ENCODE data around the gene EPAS1. TPM values are rescaled to one million over a fixed set of nuclear protein-coding genes. Genes with fewer than 3 reads are reported as not detected.
A peak's percentile ranks its signal among the peaks of the same experiment; 100 is the strongest.

The EPAS1 gene
- total and polyA plus RNA-seq, 2 of the 13 experiments (the other 11 are each of a cell fraction or from before 2014, with no cell fraction given), result 47.1 to 182 TPM

- TF ChIP-seq CTCF (CRISPR knock-in tag; IDR thresholded peaks at IDR 0.05), result peak; percentile 57
- no peak for TF ChIP-seq HNRNPL (IDR thresholded peaks at IDR 0.05; ENCODE audit: low read depth, low read length)
- TF ChIP-seq ZNF598 (CRISPR knock-in tag; IDR thresholded peaks at IDR 0.05; ENCODE audit: borderline replicate concordance), result peak; percentile 72; the same call in 1 of the 2 replicates
- TF ChIP-seq KLF13 (CRISPR knock-in tag; IDR thresholded peaks at IDR 0.05), result 0 out of 2 replicates have a peak, but pooled peaks have one; percentile 48
- TF ChIP-seq ZBTB4 (CRISPR knock-in tag; IDR thresholded peaks at IDR 0.05; ENCODE audit: borderline replicate concordance), result peak; percentile 90
- 0 out of 2 replicates have a peak, but pooled peaks have one; percentile 16 for TF ChIP-seq ZNF230 (CRISPR knock-in tag; IDR thresholded peaks at IDR 0.05)
- no peak for TF ChIP-seq KLF9 (CRISPR knock-in tag; IDR thresholded peaks at IDR 0.05; ENCODE audit: low read depth)
- peak; percentile 57; the same call in 1 of the 2 replicates for TF ChIP-seq RAD21 (CRISPR knock-in tag; IDR thresholded peaks at IDR 0.05)
- TF ChIP-seq ZNF33B (CRISPR knock-in tag; IDR thresholded peaks at IDR 0.05), result 0 out of 2 replicates have a peak, but pooled peaks have one; percentile 20
- TF ChIP-seq DNMT1 (CRISPR knock-in tag; IDR thresholded peaks at IDR 0.05), result 0 out of 2 replicates have a peak, but pooled peaks have one; percentile 70
- TF ChIP-seq HMG20A (CRISPR knock-in tag; IDR thresholded peaks at IDR 0.05; ENCODE audit: borderline replicate concordance), result no peak
- TF ChIP-seq E2F5 (CRISPR knock-in tag; conservative IDR thresholded peaks at IDR 0.05), result 0 out of 2 replicates have a peak, but pooled peaks have one; percentile 12
- 0 out of 2 replicates have a peak, but pooled peaks have one; percentile 45 for TF ChIP-seq ZNF274 (CRISPR knock-in tag; IDR thresholded peaks at IDR 0.05)
- TF ChIP-seq BRCA1 (CRISPR knock-in tag; IDR thresholded peaks at IDR 0.05), result no peak
- no peak for TF ChIP-seq ARID2 (CRISPR knock-in tag; IDR thresholded peaks at IDR 0.05; ENCODE audit: borderline replicate concordance)
- no peak for TF ChIP-seq SAP130 (CRISPR knock-in tag; IDR thresholded peaks at IDR 0.05; ENCODE audit: low read depth)
- TF ChIP-seq THAP9 (CRISPR knock-in tag; IDR thresholded peaks at IDR 0.05; ENCODE audit: borderline replicate concordance), result 0 out of 2 replicates have a peak, but pooled peaks have one; percentile 51
- TF ChIP-seq HNF1B (CRISPR knock-in tag; IDR thresholded peaks at IDR 0.05), result 0 out of 2 replicates have a peak, but pooled peaks have one; percentile 20
- no peak for TF ChIP-seq NFE2L1 (CRISPR knock-in tag; IDR thresholded peaks at IDR 0.05; ENCODE audit: borderline replicate concordance)
These were observed 92.3 kb downstream of the EPAS1 start (continued) for GRCh38 chr2:46389417-46389916.
